Measurements from ENCODE around the gene CHSY1.

DNA sequence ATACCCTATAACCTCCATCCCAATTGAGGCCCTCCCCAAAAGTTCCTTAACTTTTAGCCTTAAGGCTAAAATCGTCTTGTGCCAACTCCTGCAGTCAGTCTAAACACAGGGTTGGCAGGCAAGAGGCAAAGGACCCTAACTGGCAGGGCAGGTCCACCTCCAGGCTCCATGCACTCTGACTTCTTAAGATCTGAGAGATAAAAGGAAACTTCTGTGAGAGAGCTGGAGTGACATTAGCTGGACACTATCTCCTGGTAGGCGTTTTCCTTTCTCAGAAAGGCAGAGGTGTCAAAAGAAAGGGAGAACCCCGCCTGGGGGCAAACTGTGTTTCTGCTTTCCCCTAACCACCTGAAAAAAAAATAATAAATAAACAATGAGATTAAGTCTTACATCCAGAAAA, 3.6 kb downstream of the CHSY1 start:
- no peak for TF ChIP-seq GATA2 (IDR thresholded peaks at IDR 0.05; ENCODE audit: low read depth, low read length)
- TF ChIP-seq GATA3 (IDR thresholded peaks at IDR 0.05; ENCODE audit: low read depth, low read length): no peak

Data from SH-SY5Y (cell line).